HG03196 (cell line): ENCODE measurements around the gene SPATA22.
"Not testable (repeated sequence)": the region's sequence is repeated elsewhere in the genome, so short reads cannot be mapped to it uniquely, and the experiment has no call there.

Source experiments
- ATAC-seq: cut with Tn5 transposase; IDR thresholded peaks from one replicate; pipeline ENCODE4 v1.9.1; 2021; ENCODE audit not compliant: unreplicated experiment

Gene SPATA22

GRCh38 chr17:3474212-3474611 is 2.6 kb upstream of the SPATA22 start:
- no peak for ATAC-seq

DNA sequence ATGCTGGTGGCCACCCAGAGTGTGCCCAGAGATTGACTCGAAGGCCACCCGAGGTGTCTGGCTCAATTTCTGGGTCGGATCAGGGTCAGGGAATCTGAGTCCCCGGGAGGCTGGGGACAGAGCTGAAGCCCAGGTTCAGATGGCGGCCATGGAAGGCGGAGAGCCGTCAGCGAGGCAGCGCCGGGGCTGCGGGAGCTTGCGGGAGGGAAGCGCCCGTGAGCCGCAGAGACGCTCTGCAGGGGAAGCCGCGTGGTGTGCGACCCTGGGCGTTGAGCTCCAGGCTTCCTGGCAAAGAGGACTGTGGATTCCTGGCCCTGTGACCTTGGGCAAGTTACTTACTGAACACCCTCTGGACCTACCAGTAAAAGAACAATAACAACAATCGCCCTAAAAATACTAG is 518 bp upstream of the SPATA22 start:
- no peak for ATAC-seq

- no peak for ATAC-seq
These were observed 2.1 kb downstream of the SPATA22 start for GRCh38 chr17:3469529-3469928.

GRCh38 chr17:3466355-3466754 is 5.3 kb downstream of the SPATA22 start:
- not testable (repeated sequence) for ATAC-seq

- ATAC-seq = no peak
These were observed 23.5 kb downstream of the SPATA22 start for GRCh38 chr17:3448059-3448665.

DNA sequence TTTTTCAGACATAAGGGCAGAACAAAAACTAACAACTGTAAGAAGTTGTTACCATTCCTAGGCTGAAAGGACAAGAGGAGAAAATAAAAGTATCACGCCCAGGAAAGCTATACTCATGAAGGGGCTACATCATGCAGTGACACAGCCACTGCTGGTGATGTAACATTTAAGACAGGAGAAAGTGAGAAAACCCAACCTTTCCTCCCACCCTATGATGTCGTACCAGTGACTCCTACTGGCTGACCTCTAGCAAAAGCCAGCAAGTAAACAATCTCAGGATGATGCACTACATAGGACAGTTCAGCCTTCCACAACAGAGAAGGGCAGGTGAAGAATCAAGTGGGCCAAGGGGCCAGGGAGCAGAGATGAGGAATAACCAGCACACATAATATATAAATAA is 24.0 kb downstream of the SPATA22 start:
- ATAC-seq = no peak

DNA sequence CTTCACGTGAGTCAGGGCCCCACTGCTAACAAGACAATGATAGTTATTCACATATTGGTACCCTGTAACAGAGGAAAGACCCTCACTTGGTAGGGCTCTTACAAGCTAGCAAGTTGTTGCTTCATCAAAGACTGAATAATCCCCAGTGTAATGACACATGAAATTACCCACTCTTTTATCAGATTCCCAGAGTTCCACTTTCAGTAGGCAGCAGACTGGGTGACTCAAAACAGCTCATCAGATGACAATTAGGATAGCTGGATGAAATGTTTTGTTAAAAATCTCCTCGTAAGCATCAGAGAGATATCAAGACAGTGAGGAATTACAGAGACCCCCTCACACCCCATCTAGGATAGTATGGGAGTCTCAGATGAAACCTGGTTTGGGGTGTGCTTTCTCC is 31.2 kb downstream of the SPATA22 start:
- no peak for ATAC-seq

DNA sequence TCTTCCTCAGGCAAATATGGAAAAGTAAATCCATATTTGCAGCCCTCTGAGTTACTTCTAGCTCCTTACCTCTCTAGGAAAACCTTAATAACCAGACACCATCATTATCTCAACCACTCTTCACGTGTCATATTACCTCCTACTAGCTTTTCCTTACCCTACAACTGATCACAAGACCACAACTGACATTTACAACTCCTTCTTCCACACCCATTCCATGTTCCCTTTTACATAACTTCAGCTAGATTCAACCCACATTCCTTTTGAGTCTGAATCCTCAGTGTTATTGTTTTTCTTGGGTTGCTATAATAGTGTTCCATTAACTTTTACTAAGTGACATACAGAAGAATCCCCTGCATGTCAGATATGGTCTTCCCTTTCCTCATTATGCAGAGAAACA is 33.3 kb downstream of the SPATA22 start:
- no peak for ATAC-seq

- no peak for ATAC-seq
These were observed 37.9 kb downstream of the SPATA22 start, which contains the start of gene OR1E2 for GRCh38 chr17:3433741-3434140. TSS of gene OR1E2 (minus strand) at chr17:3433841. CDS start at chr17:3433841, 0 bp downstream.

- not testable (repeated sequence) for ATAC-seq
These were observed 38.4 kb downstream of the SPATA22 start for GRCh38 chr17:3433215-3433614.

- no peak for ATAC-seq
These were observed 53.4 kb downstream of the SPATA22 start for GRCh38 chr17:3418222-3418621.

- ATAC-seq = no peak
These were observed 56.0 kb downstream of the SPATA22 start for GRCh38 chr17:3415610-3416009.

DNA sequence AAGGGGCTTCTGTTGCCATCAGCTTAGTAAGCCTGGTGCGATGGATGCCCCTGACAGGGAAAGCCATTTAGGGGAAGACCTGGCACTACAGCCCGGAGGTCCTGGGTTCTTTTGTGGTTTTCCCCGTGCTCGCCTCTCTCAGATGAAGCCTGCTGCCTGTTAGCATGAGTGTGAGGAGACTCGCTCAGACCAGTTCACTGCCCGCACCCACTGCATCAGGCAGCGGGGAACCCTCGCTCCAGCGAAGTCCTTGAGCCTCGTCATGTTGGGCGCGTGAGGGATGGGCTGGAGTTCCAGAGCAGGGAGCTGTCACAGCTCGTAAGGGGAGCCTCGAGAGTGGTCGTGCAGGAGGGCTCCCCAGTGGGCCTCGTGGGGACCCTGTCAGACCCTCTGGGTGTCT is 59.4 kb downstream of the SPATA22 start:
- ATAC-seq = not testable (repeated sequence)

DNA sequence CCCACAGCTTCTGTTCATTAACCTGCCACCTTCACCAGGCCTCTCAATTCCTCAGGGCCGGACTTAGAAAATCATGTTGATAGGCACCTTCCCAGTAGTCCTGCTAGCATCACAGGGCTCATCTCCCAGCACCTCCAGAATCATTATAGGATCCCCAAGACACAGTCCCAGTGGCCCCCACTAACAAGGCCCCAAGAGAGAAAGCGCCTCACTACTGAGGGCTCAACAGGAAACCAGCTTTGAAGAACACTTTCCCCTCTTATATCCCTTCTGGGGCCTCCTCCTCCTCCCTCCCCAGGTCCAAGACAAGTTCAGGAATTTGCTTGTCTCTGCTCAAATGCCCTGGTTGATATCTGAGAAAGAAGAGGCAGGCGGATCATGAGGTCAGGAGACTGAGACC is 60.5 kb downstream of the SPATA22 start, which contains the start of gene OR3A3:
OR3A3 (plus strand) TSS at position 301 of the 400 bp plus-strand sequence.
- no peak for ATAC-seq

- not testable (repeated sequence) for ATAC-seq
These were observed 67.8 kb downstream of the SPATA22 start for GRCh38 chr17:3403856-3404255.

DNA sequence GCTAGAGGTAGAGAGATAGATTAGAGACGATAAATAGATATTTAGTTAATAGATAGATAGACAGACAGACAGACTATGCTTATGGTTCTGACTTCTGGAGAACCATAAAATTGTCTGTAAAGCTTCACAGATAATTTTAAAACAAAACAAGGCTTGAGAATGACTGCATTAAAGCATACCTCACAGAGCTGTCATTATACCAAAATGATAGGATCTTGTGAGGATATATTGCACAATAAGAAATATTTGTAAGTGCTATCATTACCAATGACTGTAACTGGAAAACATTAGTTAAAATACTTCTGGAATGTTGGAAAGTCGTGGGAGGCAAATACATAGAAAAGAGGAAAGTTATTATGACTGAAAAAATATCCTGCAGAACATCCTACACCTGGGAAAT is 69.8 kb downstream of the SPATA22 start:
- no peak for ATAC-seq

- ATAC-seq = no peak
These were observed 71.6 kb downstream of the SPATA22 start for GRCh38 chr17:3400055-3400454.

DNA sequence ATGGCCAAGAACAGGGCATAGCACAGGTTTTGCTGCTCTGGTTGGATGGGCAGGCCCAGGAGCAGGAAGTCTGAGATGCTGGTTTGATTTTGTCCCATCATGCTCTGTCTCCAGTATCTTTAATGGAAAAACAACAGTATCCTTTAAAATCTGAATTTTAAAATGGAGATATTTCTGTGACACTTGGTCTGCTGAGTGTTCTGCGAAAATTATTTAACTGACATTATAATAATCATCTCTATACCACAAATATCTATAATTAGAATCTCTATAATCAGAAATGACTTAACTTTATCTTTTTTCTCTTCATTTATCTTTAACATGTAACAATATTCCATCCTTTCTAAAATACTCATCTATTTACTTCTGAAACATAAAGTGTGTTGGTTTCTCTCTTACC is 73.3 kb downstream of the SPATA22 start, which contains the start of gene OR1E1:
OR1E1 (minus strand) TSS at position 101 of the 400 bp plus-strand sequence; CDS start at position 101, 0 bp downstream.
- ATAC-seq = no peak

- not testable (repeated sequence) for ATAC-seq
These were observed 73.8 kb downstream of the SPATA22 start for GRCh38 chr17:3397801-3398200.
